SH-SY5Y (cell line): ENCODE measurements around the gene CHTF18.

Experiments
- GATA2 ChIP-seq: IDR thresholded peaks from 2 replicates; pipeline ENCODE4 v1.6.1; 2011; ENCODE audit warnings: mild to moderate bottlenecking, low read depth, low read length
- GATA3 ChIP-seq: IDR thresholded peaks from 2 replicates; pipeline ENCODE4 v1.6.1; 2011; ENCODE audit warnings: low read depth, mild to moderate bottlenecking, low read length, moderate library complexity

DNA sequence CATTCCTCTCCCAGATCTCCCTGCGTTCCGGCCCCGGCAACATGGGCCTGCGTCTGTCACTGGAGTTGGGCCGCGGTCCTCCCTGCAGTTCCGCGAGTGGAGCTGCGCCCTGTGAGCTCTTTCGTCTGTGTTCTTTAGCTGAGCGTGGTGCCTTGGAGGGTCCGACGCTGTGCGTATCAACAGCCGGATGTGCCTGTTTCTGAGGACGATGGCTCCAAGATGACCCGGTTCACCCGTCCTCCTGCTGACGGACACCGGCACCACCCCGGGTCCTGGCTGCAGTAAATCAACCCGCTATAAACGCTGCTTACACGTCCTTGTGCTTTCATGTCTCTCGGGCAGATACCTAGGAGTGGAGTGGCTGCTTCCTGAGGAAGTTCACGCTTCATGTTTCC lies 56.9 kb downstream of the CHTF18 start:
- no peak for TF ChIP-seq GATA2
- no peak for TF ChIP-seq GATA3
